Measurements from ENCODE around the gene CETP.

CETP gene

GRCh38 chr16:56936491-56936890 lies 25.3 kb upstream of the CETP start:
- H3K4me3 ChIP-seq (ENCODE audit: low read length), result no peak overlapping the region
- DNase-seq (ENCODE audit: low read depth), result no peak
- TF ChIP-seq, protein P1, sequence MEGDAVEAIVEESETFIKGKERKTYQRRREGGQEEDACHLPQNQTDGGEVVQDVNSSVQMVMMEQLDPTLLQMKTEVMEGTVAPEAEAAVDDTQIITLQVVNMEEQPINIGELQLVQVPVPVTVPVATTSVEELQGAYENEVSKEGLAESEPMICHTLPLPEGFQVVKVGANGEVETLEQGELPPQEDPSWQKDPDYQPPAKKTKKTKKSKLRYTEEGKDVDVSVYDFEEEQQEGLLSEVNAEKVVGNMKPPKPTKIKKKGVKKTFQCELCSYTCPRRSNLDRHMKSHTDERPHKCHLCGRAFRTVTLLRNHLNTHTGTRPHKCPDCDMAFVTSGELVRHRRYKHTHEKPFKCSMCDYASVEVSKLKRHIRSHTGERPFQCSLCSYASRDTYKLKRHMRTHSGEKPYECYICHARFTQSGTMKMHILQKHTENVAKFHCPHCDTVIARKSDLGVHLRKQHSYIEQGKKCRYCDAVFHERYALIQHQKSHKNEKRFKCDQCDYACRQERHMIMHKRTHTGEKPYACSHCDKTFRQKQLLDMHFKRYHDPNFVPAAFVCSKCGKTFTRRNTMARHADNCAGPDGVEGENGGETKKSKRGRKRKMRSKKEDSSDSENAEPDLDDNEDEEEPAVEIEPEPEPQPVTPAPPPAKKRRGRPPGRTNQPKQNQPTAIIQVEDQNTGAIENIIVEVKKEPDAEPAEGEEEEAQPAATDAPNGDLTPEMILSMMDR (IDR thresholded peaks at IDR 0.05; ENCODE audit: insufficient read depth, low read depth, low read length, missing control alignments), result no peak

DNA sequence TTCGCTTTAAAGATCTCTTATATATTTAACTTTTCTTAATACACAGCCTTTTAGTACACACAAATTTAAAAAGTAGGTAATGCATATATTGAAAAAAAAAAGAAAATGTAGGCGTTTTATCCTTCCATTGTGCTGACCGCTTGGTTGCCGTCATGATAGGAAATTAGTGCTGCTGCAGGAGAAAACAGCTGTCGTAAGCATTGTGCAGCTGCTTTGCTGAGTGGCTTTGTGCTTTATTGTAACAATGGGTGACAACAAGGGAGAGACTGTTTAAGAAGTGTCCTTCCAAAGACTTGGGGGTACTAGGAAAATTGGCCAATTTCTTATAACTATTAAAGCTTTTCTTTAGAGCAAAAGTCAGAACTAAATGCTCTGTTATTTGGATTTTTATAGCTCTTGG lies 24.8 kb upstream of the CETP start:
- no peak overlapping the region for H3K4me3 ChIP-seq (ENCODE audit: low read length)
- TF ChIP-seq, protein P1 (IDR thresholded peaks at IDR 0.05; ENCODE audit: insufficient read depth, low read depth, low read length, missing control alignments), result no peak
- DNase-seq (ENCODE audit: low read depth), result no peak

DNA sequence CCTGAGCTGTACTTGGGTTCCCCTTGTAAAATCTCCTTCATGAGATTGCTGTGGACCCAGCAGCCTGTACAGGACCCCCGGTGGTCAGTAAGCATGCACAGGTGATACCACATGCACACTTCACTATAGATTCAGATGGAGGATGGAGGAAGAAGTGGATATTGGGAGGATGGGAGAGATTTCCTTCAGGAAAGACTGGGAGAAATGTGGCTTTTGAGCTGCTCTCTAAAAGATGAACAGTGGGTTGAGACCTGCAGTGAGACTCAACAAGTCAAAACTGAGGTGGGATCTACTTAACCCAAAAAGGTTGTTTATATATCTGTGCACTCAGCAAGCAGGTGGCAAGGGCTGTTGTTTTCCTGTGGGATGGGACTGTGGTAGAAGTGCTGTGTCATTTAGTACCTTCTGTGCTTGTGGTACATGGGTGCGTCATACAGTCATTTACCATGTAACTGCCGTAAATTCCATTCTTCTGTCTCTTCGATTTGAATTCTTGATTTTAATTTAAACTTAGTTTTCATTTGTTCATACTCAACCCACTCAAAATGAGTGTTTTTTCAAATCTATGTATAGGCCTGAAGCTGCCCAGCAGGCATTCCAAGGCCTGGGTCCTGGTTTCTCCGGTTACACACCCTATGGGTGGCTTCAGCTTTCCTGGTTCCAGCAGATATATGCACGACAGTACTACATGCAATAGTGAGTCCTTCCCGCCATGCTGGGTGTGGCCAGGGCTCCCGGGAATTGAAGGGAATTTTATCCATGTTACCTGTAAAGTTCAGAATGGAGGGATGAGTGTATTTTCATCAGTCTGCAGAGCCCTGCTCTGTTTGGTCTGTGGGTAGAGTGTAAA lies 22.9 kb upstream of the CETP start:
- TF ChIP-seq, protein P1 (IDR thresholded peaks at IDR 0.05; ENCODE audit: insufficient read depth, low read depth, low read length, missing control alignments), result no peak
- no peak overlapping the region for H3K4me3 ChIP-seq (ENCODE audit: low read length)
- DNase-seq (ENCODE audit: low read depth), result no peak

- H3K4me3 ChIP-seq (ENCODE audit: low read length), result no peak overlapping the region
- no peak for DNase-seq (ENCODE audit: low read depth)
- TF ChIP-seq, protein P1 (IDR thresholded peaks at IDR 0.05; ENCODE audit: insufficient read depth, low read depth, low read length, missing control alignments), result no peak
These were observed 21.9 kb upstream of the CETP start for GRCh38 chr16:56939801-56940200.

- no peak overlapping the region for H3K4me3 ChIP-seq (ENCODE audit: low read length)
- no peak for DNase-seq (ENCODE audit: low read depth)
- TF ChIP-seq, protein P1 (IDR thresholded peaks at IDR 0.05; ENCODE audit: insufficient read depth, low read depth, low read length, missing control alignments), result no peak
These were observed 20.7 kb upstream of the CETP start for GRCh38 chr16:56941092-56941491.

DNA sequence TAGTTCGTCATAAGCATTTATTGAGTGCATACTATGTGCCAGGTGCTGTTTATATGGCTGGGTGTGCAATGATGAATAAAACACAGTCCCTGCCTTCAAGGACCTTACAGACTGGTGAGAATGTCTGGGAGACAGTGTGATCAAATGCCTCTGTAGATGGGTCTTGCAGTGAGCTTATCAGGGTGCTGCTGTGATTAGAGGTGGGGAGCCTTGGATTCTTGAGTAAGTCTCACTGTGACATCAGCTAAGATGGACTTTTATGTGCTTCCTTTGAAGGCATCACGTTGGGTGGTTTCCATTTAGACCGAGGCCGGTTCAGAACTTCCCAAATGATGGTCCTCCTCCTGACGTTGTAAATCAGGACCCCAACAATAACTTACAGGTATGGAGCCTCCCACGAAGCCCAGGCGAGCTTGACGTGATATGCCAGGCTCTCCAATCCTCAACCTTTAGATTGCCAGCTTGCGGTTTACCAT lies 19.9 kb upstream of the CETP start:
- DNase-seq (ENCODE audit: low read depth), result no peak
- TF ChIP-seq, protein P1 (IDR thresholded peaks at IDR 0.05; ENCODE audit: insufficient read depth, low read depth, low read length, missing control alignments), result no peak
- no peak overlapping the region for H3K4me3 ChIP-seq (ENCODE audit: low read length)
